GM08714 (cell line): ENCODE measurements around the gene OR2T27.

ENCODE experiments used
- H3K4me3 ChIP-seq: fragments of 200-500 bp; sonication (Bioruptor generic); 2 replicates; pipeline ENCODE4 v1.5.1; 2014; ENCODE audit warnings: mild to moderate bottlenecking, low read length, inconsistent platforms
- ZNF274 ChIP-seq: IDR thresholded peaks from 2 replicates; pipeline ENCODE4 v1.6.1; 2012; ENCODE audit warnings: mild to moderate bottlenecking, low read depth, low read length

OR2T27 gene

GRCh38 chr1:248613742-248614141 lies 41.6 kb downstream of the OR2T27 start:
- H3K4me3 ChIP-seq = no peak overlapping the region
- TF ChIP-seq ZNF274 = no peak

- TF ChIP-seq ZNF274 = no peak
- H3K4me3 ChIP-seq = no peak overlapping the region
These were observed 43.4 kb downstream of the OR2T27 start for GRCh38 chr1:248611883-248612414.

- no peak for TF ChIP-seq ZNF274
- no peak overlapping the region for H3K4me3 ChIP-seq
These were observed 45.0 kb downstream of the OR2T27 start for GRCh38 chr1:248610301-248610700.
